Gastrocnemius medialis (tissue), 4 donors: Measurements from ENCODE around the gene GNB2. TPM values are rescaled to one million over a fixed set of nuclear protein-coding genes. Genes with fewer than 3 reads are reported as not detected.

ENCODE experiments used
- ATAC-seq, 2 donors: fragments of 150-250 bp; one replicate each; pipeline ENCODE4 v1.9.1; 2016
- DNase-seq, 2 donors: peaks; one replicate each; pipeline ENCODE4 v3.0.0-alpha.2; 2019
- H3K27ac ChIP-seq, 4 donors: fragments of 200-600 bp; sonication (generic); 1 replicate in 1 of 4; 2 replicates in 3 of 4; pipeline ENCODE4 v1.5.1; 2016 to 2018; ENCODE audit warnings: mild to moderate bottlenecking in 2 of 4, moderate library complexity in 1 of 4
- H3K27me3 ChIP-seq, 3 donors: fragments of 200-600 bp; sonication (generic) in 2 of 3; 1 replicate in 1 of 3; 2 replicates in 2 of 3; pipeline versions ENCODE4 v1.5.1 to v1.6.0; 2016 to 2019; ENCODE audit warnings: mild to moderate bottlenecking in 1 of 3, moderate library complexity in 1 of 3
- H3K36me3 ChIP-seq, 2 donors: fragments of 200-600 bp; sonication (generic) in 1 of 2; one replicate each; pipeline ENCODE4 v1.5.1; 2017 to 2018
- H3K4me1 ChIP-seq, 2 donors: fragments of 200-600 bp; sonication (generic) in 1 of 2; one replicate each; pipeline ENCODE4 v1.5.1; 2016 to 2017; ENCODE audit warnings: mild to moderate bottlenecking in 2 of 2
- H3K4me3 ChIP-seq, 4 donors: fragments of 200-600 bp; sonication (generic) in 3 of 4; 1 replicate in 1 of 4; 2 replicates in 3 of 4; pipeline ENCODE4 v1.5.1; 2016 to 2019; ENCODE audit warnings: mild to moderate bottlenecking in 2 of 4
- H3K9me3 ChIP-seq, 3 donors: fragments of 200-600 bp; sonication (generic) in 2 of 3; 1 replicate in 1 of 3; 2 replicates in 2 of 3; pipeline ENCODE4 v1.5.1; 2016 to 2019
- POLR2A ChIP-seq, 2 donors: fragments of 450-650 bp; IDR thresholded peaks; one replicate each; pipeline ENCODE4 v1.6.1; 2017; ENCODE audit warnings: antibody characterized with exemption in 2 of 2, mild to moderate bottlenecking in 2 of 2, moderate library complexity in 2 of 2
- in situ Hi-C, 4 donors: fragments of 200-750 bp; cut with MboI; loops; one replicate each; pipeline versions ENCODE4 v1.15.0 to v1.8.0; 2017; ENCODE audit warnings: low sequenced_read_pairs in 4 of 4
- intact Hi-C: fragments of 100-400 bp; cut with DNase I; formaldehyde crosslinking; loops from one replicate; pipeline ENCODE4 v1.15.1; 2023; ENCODE audit warnings: low total_unique reads
- total RNA-seq, 4 donors: library from RNA; depleted of rRNA; stranded (reverse); fragments of >200 nt; gene quantifications; one replicate each; pipeline versions ENCODE4 v1.1.0 to v1.2.3, GENCODE V29; 2016
- TF ChIP-seq, protein P1 (sequence below), 5 experiments: fragments of 450-650 bp in 3 of 5; fragments of 200-600 bp in 2 of 5; sonication (generic) in 2 of 5; IDR thresholded peaks in 4 of 5; conservative IDR thresholded peaks in 1 of 5; 1 replicate in 4 of 5; 2 replicates in 1 of 5; pipeline ENCODE4 v1.5.1; 2016 to 2019; ENCODE audit warnings: antibody characterized with exemption in 5 of 5, mild to moderate bottlenecking in 3 of 5, moderate library complexity in 3 of 5

Gene GNB2
- total RNA-seq, 4 donors from 2014 or later: 108 to 163 (median 129) TPM

DNA sequence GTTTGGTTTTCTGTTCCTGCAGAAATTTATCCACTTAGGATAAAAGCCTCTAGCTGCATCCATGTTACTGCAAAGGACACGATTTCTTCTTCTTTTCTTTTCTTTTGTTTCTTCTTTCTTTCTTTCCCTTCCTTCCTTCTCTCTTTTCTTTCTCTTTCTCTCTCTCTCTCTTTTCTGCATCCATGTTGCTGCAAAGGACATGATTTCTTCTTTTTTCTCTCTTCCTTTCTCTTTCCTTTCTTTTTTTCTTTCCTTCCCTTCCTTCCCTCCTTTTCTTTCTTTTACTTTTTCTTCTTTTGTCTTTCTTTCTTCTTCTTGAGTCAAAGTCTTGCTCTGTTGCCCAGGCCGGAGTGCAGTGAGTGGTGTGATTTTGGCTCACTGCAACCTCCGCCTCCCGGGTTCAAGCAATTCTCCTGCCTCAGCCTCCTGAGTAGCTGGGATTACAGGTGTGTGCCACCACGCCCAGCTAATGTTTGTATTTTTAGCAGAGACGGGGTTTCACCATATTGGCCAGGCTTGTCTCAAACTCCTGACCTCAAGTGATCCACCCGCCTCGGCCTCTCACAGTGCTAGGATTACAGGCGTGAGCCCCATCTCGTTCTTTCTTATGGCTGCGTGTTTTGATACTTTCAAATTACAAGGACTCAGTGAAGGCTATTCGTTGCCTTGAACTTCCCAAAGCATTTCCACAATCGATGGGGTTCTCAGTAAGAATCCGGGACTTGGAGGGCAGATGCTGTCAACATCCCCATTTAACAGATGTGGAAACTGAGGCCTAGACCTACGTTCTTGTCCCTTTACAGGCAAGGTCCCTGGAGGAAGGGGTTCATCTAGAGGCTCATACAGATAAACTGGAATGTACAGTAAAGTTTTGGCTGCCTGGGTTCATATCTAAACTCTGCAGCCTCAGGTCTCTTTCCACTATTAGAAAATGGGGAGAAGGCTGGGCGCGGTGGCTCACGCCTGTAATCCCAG is 1.9 kb upstream of the GNB2 start:
- peaks cover 0 to 8% of the 10 kb centered on the region in 2 donors for H3K4me1 ChIP-seq
- TF ChIP-seq, protein P1, sequence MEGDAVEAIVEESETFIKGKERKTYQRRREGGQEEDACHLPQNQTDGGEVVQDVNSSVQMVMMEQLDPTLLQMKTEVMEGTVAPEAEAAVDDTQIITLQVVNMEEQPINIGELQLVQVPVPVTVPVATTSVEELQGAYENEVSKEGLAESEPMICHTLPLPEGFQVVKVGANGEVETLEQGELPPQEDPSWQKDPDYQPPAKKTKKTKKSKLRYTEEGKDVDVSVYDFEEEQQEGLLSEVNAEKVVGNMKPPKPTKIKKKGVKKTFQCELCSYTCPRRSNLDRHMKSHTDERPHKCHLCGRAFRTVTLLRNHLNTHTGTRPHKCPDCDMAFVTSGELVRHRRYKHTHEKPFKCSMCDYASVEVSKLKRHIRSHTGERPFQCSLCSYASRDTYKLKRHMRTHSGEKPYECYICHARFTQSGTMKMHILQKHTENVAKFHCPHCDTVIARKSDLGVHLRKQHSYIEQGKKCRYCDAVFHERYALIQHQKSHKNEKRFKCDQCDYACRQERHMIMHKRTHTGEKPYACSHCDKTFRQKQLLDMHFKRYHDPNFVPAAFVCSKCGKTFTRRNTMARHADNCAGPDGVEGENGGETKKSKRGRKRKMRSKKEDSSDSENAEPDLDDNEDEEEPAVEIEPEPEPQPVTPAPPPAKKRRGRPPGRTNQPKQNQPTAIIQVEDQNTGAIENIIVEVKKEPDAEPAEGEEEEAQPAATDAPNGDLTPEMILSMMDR (IDR thresholded peaks at IDR 0.05 in 4 of 5, conservative IDR thresholded peaks at IDR 0.05 in 1 of 5): no peak
- no peak for TF ChIP-seq POLR2A (IDR thresholded peaks at IDR 0.05)
- in situ Hi-C loops: no loop called here
- intact Hi-C loops: loop anchor here (10.0 kb wide), 2 partner anchors 197 to 583 kb away; partner anchors contain the start of gene TSC22D4
- DNase-seq (no peak), ATAC-seq (no peak)
- H3K36me3 ChIP-seq: peaks cover 0 to 3% of the 10 kb centered on the region in 2 donors
- H3K27me3 ChIP-seq: no peaks in the 10 kb centered on the region
- H3K27ac ChIP-seq: no peak overlapping the region
- H3K9me3 ChIP-seq: no peaks in the 10 kb centered on the region
- H3K4me3 ChIP-seq: no peak overlapping the region

DNA sequence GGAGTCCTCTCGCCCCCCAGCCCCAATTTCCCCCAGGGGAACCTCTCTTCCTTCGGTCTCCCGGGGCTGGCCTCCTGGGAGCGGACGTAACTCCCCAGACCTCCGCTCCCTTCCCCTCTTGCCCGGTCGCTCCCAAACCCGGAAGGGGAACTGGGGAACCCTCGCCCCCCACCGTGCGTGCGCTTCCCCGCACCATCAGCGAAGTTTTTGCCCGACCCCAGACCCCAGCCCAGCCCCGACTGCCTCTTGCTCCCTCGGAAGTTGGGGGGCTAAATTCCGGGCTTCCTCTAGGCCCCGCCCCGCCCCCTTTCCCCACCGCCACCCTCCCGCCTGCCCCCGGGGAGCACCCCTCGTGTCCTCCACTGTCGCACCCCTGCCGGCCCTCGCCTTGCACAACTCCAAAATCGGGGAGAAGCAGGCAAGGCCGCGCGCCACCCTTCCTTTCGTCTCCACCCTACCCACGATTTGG is 436 bp downstream of the GNB2 start:
- ATAC-seq: peak; percentile 12 to 29
- intact Hi-C loops: loop anchor here (1.0 to 10.0 kb wide), 7 partner anchors 19 to 581 kb away; partner anchors contain the start of genes FBXO24, LRCH4, MOSPD3 and POP7

DNA sequence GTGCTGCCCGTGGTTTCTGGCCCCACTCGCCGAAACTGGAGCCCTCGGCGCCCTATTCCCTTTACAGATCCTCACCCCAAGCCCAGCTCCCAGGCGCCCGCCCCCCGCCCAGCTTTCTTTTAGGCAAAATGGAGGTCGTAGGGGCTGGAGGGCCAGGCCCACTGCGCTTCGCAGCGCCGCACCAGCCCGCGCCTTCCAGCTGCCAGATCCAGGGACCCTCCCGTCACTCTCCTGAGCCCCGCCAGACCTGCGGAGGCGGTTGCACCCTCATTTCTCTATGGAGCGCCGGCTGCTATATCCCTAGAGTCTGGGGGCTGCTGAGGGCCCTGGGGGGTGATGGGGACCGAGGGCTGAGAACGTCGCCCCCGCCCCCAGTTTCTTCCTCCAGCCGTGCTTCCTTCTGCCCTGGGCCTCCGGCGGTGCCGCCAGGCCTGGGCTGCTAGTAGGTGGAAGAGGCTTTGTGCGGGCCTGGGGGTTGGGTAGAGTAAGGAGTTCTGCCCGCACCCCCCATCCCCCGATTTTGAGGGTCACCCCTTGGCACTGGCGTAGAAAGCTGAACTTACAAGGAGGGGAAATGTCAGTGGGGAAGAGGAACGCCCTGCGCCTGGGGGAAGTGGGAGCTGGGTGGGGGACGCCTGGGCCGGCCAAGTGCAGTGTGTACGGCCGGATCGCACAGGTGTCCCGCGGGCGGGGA is 1.0 kb downstream of the GNB2 start:
- H3K27me3 ChIP-seq: no peaks in the 10 kb centered on the region
- peaks cover 0 to 29% of the 10 kb centered on the region in 2 donors for H3K36me3 ChIP-seq
- intact Hi-C loops: loop anchor here (2.0 to 10.0 kb wide), 3 partner anchors 18 to 580 kb away; partner anchors contain the start of gene TSC22D4
- DNase-seq (no peak), ATAC-seq (peak; percentile 4 to 11)
- in situ Hi-C loops: no loop called here
- H3K9me3 ChIP-seq: no peaks in the 10 kb centered on the region
- H3K27ac ChIP-seq: peak overlapping the region; percentile 96 to 100 (median 99)
- peak overlapping the region; percentile 95 to 100 (median 97) for H3K4me3 ChIP-seq
- peaks cover 0 to 8% of the 10 kb centered on the region in 2 donors for H3K4me1 ChIP-seq
- no peak for TF ChIP-seq POLR2A (IDR thresholded peaks at IDR 0.05)

More for the DNA sequence above, 436 bp downstream of the GNB2 start:
- DNase-seq: peak; percentile 44 to 49
- Histone ChIP-seq H3K4me3 (peak overlapping the region; percentile 95 to 100 (median 97)), H3K4me1 (peaks cover 0 to 8% of the 10 kb centered on the region in 2 donors), H3K27ac (peak overlapping the region; percentile 96 to 100 (median 99)), H3K9me3 (no peaks in the 10 kb centered on the region), H3K36me3 (peaks cover 0 to 26% of the 10 kb centered on the region in 2 donors), H3K27me3 (no peaks in the 10 kb centered on the region)
- TF ChIP-seq, protein P1 (IDR thresholded peaks at IDR 0.05 in 4 of 5, conservative IDR thresholded peaks at IDR 0.05 in 1 of 5): no peak
- TF ChIP-seq POLR2A (IDR thresholded peaks at IDR 0.05): peak in 1 of 2 donors; percentile 36
- in situ Hi-C loops: no loop called here

DNA sequence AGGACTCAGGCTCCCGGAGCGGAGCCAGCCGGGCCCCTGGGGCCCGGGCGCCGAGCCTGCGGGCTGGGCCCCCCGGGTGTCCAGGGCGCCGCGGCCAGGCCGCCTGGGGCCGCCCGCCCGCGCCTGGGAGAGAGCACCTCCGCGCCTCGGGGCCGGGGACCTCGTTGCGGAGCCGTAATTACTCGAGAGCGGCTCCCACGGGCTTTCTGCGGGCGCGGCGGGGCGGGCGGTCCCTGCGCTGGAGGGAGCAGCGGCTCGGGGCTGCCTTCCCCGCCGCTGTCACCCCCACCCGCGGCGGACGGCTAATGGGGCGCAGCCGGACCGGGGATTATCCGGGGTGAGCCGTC is 1.5 kb downstream of the GNB2 start:
- in situ Hi-C loops: no loop called here
- peak in 1 of 2 donors; percentile 3 for ATAC-seq
- no peaks in the 10 kb centered on the region for H3K27me3 ChIP-seq
- H3K4me1 ChIP-seq: peaks cover 0 to 8% of the 10 kb centered on the region in 2 donors
- no peaks in the 10 kb centered on the region for H3K9me3 ChIP-seq
- DNase-seq: no peak
- peak overlapping the region; percentile 96 to 100 (median 99) for H3K27ac ChIP-seq
- H3K36me3 ChIP-seq: peaks cover 0 to 29% of the 10 kb centered on the region in 2 donors
- TF ChIP-seq, protein P1 (IDR thresholded peaks at IDR 0.05 in 4 of 5, conservative IDR thresholded peaks at IDR 0.05 in 1 of 5): no peak
- no peak for TF ChIP-seq POLR2A (IDR thresholded peaks at IDR 0.05)
- intact Hi-C loops: loop anchor here (2.0 to 10.0 kb wide), 3 partner anchors 18 to 580 kb away; partner anchors contain the start of gene TSC22D4
- peak overlapping the region; percentile 95 to 100 (median 97) for H3K4me3 ChIP-seq
